CD4-positive, alpha-beta T cell treated with Interleukin-1 beta for 1 hour (primary cell): ENCODE measurements around the gene LEMD2.

ENCODE experiments used
- DNase-seq, 2 donors: peaks; one replicate each; pipeline ENCODE4 v3.0.0-alpha.2; 2020 to 2022

Gene LEMD2

GRCh38 chr6:33772082-33772830, 16.7 kb downstream of the LEMD2 start:
- no peak for DNase-seq

- DNase-seq = peak; percentile 59 to 66
Observed at GRCh38 chr6:33771146-33772081, 17.5 kb downstream of the LEMD2 start.

GRCh38 chr6:33770833-33771145, 18.1 kb downstream of the LEMD2 start:
- DNase-seq = no peak

- DNase-seq = no peak
Observed at GRCh38 chr6:33770124-33770832, 18.7 kb downstream of the LEMD2 start.

- DNase-seq = no peak
Observed at GRCh38 chr6:33769248-33769821, 19.6 kb downstream of the LEMD2 start.

- peak; percentile 64 to 70 for DNase-seq
Observed at GRCh38 chr6:33768644-33769120, 20.2 kb downstream of the LEMD2 start.

GRCh38 chr6:33766921-33767907, 21.7 kb downstream of the LEMD2 start:
- no peak for DNase-seq

- no peak for DNase-seq
Observed at GRCh38 chr6:33765368-33765767, 23.6 kb downstream of the LEMD2 start.

- no peak for DNase-seq
Observed at GRCh38 chr6:33764036-33764435, 24.9 kb downstream of the LEMD2 start.

- DNase-seq = no peak
Observed at GRCh38 chr6:33763483-33763882, 25.4 kb downstream of the LEMD2 start.

- DNase-seq = no peak
Observed at GRCh38 chr6:33762713-33763112, 26.2 kb downstream of the LEMD2 start.

- DNase-seq = peak; percentile 25 to 31
Observed at GRCh38 chr6:33761922-33762629, 26.9 kb downstream of the LEMD2 start.

GRCh38 chr6:33761581-33761921, 27.4 kb downstream of the LEMD2 start:
- DNase-seq = no peak

- no peak for DNase-seq
Observed at GRCh38 chr6:33759887-33760629, 28.9 kb downstream of the LEMD2 start.

- DNase-seq = no peak
Observed at GRCh38 chr6:33758815-33759216, 30.1 kb downstream of the LEMD2 start.

GRCh38 chr6:33757906-33758305, 31.0 kb downstream of the LEMD2 start:
- no peak for DNase-seq

- no peak for DNase-seq
Observed at GRCh38 chr6:33757113-33757512, 31.8 kb downstream of the LEMD2 start.

- DNase-seq = no peak
Observed at GRCh38 chr6:33756211-33756954, 32.5 kb downstream of the LEMD2 start.

GRCh38 chr6:33755070-33755869, 33.7 kb downstream of the LEMD2 start:
- DNase-seq = no peak
